NK-92 (cell line): ENCODE measurements around the gene BIRC3.
A peak's percentile ranks its signal among the peaks of the same experiment; 100 is the strongest.
"Not testable (repeated sequence)": the region's sequence is repeated elsewhere in the genome, so short reads cannot be mapped to it uniquely, and the experiment has no call there.

Experiments
- DNase-seq: peaks from one replicate; lab custom pipeline; 2025; ENCODE audit not compliant: unreplicated experiment; lab: John Stamatoyannopoulos, UW

Gene BIRC3

GRCh38 chr11:102323542-102324251 is 6.4 kb downstream of the BIRC3 start:
- DNase-seq: no peak

DNA sequence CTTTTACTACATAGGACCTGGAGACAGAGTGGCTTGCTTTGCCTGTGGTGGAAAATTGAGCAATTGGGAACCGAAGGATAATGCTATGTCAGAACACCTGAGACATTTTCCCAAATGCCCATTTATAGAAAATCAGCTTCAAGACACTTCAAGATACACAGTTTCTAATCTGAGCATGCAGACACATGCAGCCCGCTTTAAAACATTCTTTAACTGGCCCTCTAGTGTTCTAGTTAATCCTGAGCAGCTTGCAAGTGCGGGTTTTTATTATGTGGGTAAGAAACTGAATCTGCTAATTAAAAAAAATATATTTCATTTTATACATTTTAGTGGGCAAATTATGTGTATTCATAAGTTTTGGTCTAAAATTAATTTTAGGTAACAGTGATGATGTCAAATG is 7.8 kb downstream of the BIRC3 start:
- DNase-seq: no peak

DNA sequence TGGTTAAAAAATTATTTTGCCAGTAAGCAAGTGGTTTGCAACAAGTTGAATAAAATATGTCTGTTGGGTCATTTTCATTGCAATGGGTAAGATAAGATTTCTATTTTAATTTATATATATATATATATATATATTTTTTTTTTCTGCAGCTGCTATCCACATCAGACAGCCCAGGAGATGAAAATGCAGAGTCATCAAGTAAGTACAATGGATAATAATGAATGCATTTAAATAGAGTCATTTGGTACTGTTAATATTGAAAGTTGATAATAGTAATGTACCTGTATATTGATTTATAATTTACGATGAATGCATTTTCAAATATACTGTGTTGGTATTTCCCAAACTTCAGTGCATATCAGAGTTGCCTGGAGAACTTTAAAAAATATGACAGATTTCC is 11.5 kb downstream of the BIRC3 start:
- DNase-seq: no peak

DNA sequence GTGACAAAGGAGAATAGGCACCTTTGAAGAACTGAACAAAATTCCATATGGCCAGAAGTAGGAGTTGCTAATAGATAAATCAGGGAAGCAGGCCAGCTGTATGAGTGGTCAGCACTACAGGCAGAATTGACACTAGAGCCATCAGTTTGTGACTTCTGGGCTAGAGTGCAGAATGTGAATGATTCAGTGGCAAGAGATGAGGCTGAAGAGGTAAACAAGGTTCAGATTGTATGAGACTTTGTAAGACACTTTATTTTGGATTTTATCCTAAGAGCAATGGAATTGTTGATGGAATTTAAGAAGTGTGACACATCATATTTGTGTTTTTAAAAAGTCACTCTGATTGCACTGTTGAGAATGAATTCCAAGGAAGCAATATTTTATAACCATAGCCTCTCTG is 12.9 kb downstream of the BIRC3 start:
- DNase-seq: no peak

DNA sequence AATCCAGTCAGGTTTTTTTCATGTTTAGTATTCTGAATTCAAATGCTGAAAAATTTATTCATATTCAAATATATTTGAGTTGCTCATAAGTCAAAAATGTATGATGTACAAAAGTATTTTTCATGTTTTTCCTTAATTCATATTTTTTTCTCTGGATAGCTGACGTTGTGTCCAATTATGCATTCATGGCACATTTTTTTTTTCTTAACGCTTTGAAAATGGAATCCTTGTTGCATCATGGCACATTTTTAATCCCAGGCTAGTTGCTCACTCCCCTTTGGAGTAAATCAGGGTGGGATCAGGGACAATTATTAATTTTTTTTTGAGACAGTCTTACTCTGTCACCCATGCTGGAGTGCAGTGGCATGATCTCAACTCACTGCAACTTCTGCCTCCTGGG is 14.1 kb downstream of the BIRC3 start:
- DNase-seq: no peak

DNA sequence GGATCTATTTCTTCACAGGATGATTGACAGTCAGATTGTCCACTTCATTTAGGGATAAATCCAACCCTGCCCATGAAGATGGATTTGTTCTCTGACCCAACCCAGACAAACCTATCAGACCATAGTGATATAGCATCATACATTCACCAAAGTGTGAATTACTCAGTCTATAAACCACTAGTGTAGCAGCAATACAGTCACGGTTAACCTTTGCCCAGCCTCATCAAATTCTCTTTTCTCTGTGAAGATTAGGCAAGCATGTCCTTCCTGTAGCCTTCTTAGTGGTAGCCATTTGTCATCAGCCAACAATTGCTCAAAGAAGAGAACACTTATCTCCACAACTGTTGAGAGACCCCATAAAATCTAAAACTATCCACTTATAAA is 15.3 kb downstream of the BIRC3 start:
- no peak for DNase-seq

- no peak for DNase-seq
Measured at GRCh38 chr11:102338479-102339010, 21.3 kb downstream of the BIRC3 start.

DNA sequence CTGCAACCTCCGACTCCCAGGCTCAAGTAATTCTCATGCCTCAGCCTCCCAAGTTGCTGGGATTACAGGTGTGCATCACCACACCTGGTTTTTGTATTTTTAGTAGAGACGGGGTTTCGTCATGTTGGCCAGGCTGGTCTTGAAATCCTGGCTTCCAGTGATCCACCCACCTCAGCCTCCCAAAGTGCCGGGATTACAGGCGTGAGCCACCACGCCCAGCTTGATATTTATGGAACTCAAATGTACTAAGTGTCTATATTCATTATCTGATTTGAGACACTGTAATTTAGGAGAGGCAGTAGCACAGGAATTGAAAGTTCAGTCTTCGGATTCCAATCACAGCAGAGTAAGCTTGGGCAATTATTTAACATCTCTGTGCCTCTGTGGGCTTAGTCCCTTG is 24.0 kb downstream of the BIRC3 start:
- not testable (repeated sequence) for DNase-seq

GRCh38 chr11:102341844-102342318 is 24.6 kb downstream of the BIRC3 start:
- no peak for DNase-seq

DNA sequence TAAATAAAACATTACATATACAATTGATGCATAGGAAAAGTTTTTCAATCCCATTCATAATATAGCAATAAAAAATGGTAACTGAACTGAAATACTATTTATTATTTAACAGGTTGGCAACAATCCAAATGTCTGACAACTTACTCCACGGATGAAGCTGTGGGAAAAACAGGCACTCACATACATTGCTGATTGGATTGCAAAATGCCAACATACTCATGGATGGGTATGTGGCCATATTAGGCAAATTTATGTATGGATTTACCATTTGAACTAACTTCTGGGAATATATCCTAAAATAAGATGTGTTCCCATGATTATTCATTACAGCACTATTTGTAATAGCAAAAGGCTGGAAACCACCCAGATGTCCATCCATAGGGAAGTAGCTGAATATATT is 26.5 kb downstream of the BIRC3 start:
- no peak for DNase-seq

GRCh38 chr11:102345904-102346303 is 28.6 kb downstream of the BIRC3 start:
- no peak for DNase-seq

DNA sequence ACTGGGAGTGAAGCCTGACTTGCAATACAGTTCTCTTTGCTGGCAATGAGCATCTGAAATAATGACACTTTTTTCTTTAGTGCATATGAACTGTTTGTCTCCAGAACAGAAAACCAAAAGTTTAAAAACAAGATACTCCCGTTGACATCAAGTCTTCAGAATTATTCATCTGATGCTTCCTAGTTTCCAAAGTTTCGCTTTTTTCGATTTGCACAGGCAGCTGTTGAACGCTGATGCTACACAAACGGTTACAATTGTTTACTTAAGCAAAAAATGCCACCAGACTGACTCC is 29.1 kb downstream of the BIRC3 start:
- DNase-seq: no peak

DNA sequence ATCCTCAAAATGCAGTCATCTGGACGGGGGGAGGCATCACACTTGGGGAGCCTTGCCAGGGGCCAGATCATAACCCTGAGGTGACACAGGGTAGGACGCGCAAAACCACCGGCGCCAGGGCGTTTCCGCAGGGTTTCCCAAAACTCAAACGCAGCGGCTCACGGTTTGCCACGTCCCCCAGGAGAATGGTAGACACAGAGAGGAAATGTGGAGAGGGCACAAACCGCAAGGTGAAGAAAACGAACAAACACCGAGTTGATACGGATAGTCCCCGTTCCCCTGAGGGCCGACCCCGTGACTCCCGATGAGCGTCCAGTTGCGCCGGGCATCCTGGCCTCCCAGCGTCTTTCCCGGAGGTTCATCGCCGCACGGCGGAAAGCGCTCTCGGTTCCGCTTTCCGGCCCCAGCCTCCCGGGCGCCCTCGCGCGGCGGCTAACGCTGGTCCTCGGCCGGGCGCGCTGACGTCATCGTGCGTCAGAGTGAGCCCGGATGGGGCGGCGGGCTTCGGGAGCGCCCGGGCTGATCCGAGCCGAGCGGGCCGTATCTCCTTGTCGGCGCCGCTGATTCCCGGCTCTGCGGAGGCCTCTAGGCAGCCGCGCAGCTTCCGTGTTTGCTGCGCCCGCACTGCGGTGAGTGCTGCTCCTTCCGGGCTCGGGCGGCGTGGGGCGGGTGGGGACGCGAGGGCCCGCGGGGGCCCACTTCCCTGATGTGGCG is 29.6 kb downstream of the BIRC3 start, which contains the start of gene BIRC2:
Gene BIRC2, plus strand, starts transcription at position 467 of the 714 bp plus-strand sequence. CDS start 2,641 bp downstream, outside the sequence.
- DNase-seq: peak; percentile 44

DNA sequence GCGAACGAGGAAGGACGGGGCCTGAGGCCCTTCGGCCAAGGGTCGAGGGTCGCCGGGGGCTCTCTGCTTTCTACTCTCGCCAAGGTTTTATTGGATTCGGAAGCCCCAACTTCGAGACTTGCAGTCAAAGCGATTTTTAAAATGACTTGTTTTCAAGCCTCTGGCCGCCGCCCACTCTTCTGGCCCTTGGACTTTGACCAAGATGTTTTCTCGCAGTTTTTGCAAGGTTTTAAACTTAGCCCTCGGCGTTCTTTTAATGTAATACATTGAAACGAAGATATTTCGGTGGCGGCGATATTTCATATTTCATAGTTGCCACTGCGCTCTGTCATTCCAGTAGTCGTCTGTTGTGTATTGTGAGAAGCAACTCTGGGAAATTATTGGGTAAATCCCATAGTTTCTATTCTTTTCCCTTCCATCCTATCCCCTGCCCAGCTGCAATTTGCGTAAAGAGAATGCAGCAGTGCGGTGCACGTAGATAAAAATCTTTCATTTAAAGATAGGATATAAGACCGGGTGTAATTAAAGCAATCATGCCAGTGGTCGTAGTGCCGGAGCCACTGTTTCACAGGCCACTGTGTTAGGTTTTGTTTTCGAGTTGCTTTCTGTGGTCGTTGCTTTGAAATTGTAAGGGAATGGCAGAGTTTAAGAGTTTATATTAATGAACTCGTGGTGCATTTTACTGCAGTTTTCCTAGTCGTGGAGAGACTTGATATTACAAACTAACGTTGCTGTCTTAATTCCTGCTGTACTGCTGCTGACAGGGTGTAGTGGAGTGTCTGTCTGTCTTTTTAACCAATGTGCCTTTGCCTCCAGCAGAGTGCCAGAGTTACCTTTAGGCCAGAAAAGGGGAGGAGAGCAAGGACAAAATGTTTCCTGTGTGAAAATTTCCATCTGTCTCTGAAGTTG is 30.4 kb downstream of the BIRC3 start:
- no peak for DNase-seq

DNA sequence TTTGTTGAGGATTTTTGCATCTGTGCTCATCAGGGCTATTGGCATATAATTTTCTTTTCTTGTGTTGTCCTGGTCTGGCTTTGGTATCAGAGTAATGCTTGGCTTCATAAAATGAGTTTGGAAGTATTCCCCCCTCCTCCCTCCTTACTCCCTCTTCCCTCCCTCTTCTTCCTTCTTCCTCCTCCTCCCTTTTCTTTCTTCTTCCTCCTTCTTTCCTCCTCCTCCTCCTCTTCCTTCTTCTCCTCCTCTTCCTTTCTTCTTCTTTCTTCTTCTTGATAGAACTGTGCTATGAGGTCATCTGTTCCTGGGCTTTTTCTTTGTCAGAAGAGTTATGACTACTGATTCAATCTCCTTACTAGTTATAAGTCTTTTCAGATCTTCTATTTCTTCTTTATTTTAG is 39.8 kb downstream of the BIRC3 start:
- no peak for DNase-seq

GRCh38 chr11:102359372-102359771 is 42.1 kb downstream of the BIRC3 start:
- no peak for DNase-seq

GRCh38 chr11:102360681-102361080 is 43.4 kb downstream of the BIRC3 start:
- no peak for DNase-seq

DNA sequence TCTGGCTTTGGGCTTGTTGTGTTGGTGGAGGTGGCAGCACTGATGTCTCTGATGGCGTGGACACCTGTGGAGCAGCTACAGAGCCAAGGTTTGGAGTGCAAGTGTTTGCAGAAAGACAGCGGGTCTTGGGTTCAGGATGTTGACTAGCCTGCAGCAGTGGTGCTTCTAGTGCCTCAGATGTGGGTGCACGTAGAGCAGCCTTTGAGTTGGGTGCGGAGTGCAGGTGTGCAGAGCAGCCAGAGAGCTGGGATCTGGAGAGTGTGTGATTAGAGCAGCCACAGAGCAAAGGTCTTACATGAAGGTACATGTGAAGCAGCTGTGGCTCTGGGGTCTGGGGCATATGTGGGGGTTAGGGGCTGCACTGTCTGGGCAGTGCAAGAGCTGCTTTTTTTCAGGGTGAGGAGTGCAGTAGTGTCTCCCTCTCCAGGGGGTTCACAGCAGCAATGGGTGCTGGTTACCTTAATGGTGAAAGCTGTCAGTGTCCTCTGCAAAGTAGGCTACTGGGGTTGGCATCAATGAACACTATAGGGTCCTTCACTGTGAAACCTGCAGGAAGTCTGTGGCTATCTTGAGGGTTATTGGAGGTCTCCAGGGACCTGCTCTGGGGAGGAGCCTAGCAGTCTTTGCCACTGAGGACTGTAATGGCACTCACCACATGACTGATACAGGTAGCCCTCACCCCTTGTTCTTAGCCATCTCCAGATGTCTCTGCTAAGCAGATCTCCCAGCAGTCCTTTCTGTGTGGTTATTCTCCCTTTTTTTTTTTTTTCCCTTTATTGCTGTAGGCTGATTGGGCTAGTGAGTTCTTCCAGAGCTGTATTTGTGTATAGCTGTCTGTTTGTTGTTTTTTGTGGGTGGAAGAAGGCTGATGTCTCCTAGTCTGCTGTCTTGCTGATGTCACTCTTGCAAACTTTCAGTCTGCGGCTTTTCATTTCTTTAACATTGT is 44.1 kb downstream of the BIRC3 start:
- no peak for DNase-seq

DNA sequence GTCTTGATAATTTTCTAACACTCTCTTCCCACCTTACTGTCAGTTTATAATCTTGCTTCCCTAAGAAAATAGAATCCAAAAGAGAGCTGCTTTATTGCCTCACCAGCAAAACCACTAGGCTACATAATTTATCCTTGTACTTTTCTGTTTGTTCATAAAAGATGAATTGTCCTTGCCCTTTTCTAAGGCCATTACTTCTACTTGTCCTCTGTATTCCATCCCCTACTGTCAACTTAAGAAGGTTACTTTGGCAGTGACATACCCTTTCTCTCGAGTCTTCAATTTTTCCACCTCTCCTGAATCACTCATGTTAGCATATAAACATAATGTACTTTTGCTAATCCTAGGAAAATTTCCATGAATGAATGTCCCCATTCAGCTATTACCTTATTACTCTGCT is 47.7 kb downstream of the BIRC3 start:
- DNase-seq: no peak

GRCh38 chr11:102367364-102367763 is 50.1 kb downstream of the BIRC3 start:
- DNase-seq: no peak
